ENCODE results near the gene SPTBN1.

Gene SPTBN1

DNA sequence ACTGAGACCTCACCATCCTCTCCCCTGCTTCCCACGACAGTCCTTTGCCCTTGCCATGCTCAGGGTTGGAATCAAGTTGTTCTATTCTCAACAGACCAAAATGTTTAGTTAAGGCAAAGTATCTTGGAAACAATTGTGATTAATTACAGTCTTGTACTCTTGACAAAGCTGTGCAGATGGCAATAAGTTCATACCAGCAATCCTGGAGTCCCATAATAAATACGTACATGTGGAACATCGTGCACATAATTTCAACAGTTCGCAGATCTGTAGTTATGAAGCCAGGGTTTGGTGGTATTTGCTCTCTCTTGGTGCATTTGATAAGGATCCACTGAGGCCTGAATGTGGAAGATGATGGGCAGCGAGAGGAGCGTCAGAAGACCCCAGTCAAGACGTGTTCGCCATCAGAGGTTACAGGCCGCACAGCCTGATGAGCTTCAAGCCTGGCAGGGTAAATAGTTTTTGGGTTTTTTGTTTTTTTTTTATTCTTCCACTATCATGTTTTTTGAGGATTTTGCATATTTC, 214.4 kb downstream of the SPTBN1 start:
- Histone ChIP-seq H3K27ac (ENCODE audit: low read depth, low read length, poor library complexity, severe bottlenecking) (no peak overlapping the region), H3K9ac (ENCODE audit: low read length) (no peak overlapping the region), H3K4me2 (ENCODE audit: low read length) (no peak overlapping the region), H3K9me2 (ENCODE audit: low read depth, low read length) (no peaks in the 10 kb centered on the region), H4K20me1 (ENCODE audit: insufficient read depth, low read length) (no peaks in the 10 kb centered on the region), H3K36me3 (ENCODE audit: insufficient read depth, low read length) (peaks cover 13% of the 10 kb centered on the region; the same call in 1 of the 2 replicates), H3F3A (ENCODE audit: insufficient read depth, low read length) (no peaks in the 10 kb centered on the region), H3K27me3 (ENCODE audit: insufficient read depth, low read length) (no peaks in the 10 kb centered on the region), H2AFZ (ENCODE audit: low read length) (no peak overlapping the region), H3K4me1 (ENCODE audit: insufficient read depth, low read length, severe bottlenecking) (peaks cover 19% of the 10 kb centered on the region), H3K4me3 (ENCODE audit: low read depth, low read length, poor library complexity, severe bottlenecking) (no peak overlapping the region), H3K79me2 (ENCODE audit: insufficient read depth, low read length) (no peaks in the 10 kb centered on the region), H3K9me3 (ENCODE audit: low read length) (no peaks in the 10 kb centered on the region)
- no peak for TF ChIP-seq EZH2 (IDR thresholded peaks at IDR 0.05; ENCODE audit: borderline replicate concordance, low read length)
- TF ChIP-seq, protein P1, sequence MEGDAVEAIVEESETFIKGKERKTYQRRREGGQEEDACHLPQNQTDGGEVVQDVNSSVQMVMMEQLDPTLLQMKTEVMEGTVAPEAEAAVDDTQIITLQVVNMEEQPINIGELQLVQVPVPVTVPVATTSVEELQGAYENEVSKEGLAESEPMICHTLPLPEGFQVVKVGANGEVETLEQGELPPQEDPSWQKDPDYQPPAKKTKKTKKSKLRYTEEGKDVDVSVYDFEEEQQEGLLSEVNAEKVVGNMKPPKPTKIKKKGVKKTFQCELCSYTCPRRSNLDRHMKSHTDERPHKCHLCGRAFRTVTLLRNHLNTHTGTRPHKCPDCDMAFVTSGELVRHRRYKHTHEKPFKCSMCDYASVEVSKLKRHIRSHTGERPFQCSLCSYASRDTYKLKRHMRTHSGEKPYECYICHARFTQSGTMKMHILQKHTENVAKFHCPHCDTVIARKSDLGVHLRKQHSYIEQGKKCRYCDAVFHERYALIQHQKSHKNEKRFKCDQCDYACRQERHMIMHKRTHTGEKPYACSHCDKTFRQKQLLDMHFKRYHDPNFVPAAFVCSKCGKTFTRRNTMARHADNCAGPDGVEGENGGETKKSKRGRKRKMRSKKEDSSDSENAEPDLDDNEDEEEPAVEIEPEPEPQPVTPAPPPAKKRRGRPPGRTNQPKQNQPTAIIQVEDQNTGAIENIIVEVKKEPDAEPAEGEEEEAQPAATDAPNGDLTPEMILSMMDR (IDR thresholded peaks at IDR 0.05; ENCODE audit: low read length) = no peak

DNA sequence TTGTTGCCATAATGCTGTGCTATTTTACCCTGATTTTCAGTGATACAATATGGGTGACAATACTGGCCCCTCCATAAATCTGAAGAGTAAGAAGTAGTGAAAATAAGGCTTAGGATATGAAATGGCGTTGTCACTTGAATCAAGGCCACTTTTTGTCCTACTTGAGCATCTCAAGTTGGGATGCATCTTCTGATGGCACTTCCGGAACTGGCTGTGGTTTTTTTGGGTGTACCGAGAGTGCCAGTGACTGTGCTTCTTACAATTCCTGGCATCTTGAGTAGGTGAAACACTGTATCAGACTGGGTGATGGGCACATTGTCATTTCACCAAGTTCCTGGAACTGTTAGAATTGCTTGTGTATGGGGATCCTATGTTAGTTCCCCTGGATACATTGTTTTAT, 214.9 kb downstream of the SPTBN1 start:
- no peak overlapping the region for H3K4me2 ChIP-seq (ENCODE audit: low read length)
- no peaks in the 10 kb centered on the region for H3F3A ChIP-seq (ENCODE audit: insufficient read depth, low read length)

DNA sequence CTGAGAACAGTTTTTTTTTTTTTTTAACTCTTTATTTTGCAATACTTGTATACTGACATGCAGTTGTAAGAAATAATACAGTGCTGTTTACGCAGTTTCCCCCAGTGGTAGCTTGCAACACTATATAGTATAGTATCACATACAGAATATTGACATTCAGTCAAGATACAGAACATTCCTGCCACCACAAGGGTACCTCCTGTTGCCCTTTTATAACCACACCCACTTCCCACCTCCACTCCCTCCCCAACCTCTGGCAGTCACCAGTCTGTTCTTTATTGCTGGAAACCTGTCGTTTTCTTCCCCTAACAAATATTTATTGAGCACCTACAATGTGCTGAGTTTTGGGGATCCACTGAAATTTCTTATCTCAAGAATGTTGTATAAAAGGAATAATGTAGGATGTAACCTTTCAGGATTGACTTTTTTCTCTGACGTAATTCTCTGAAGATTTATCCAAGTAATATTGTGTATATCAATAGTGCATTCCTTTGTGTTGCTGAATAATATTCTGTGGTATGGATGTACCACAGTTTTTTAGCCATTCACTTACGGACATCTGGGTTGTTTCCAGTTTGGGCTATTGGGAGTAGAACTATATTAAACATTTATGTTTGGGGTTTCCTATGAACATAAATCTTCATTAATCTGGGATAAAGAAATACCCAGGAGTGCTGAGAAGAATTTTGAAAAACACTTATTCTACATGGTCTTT, 215.9 kb downstream of the SPTBN1 start:
- peaks cover 13% of the 10 kb centered on the region; the same call in 1 of the 2 replicates for H3K36me3 ChIP-seq (ENCODE audit: insufficient read depth, low read length)
- no peak overlapping the region for H3K4me2 ChIP-seq (ENCODE audit: low read length)

More for the DNA sequence above, 214.9 kb downstream of the SPTBN1 start:
- Histone ChIP-seq H3K9ac (ENCODE audit: low read length) (no peak overlapping the region), H4K20me1 (ENCODE audit: insufficient read depth, low read length) (no peaks in the 10 kb centered on the region), H3K9me2 (ENCODE audit: low read depth, low read length) (no peaks in the 10 kb centered on the region), H3K4me1 (ENCODE audit: insufficient read depth, low read length, severe bottlenecking) (peaks cover 19% of the 10 kb centered on the region), H3K27ac (ENCODE audit: low read depth, low read length, poor library complexity, severe bottlenecking) (no peak overlapping the region), H3K4me3 (ENCODE audit: low read depth, low read length, poor library complexity, severe bottlenecking) (no peak overlapping the region), H3K9me3 (ENCODE audit: low read length) (no peaks in the 10 kb centered on the region), H2AFZ (ENCODE audit: low read length) (no peak overlapping the region), H3K27me3 (ENCODE audit: insufficient read depth, low read length) (no peaks in the 10 kb centered on the region), H3K36me3 (ENCODE audit: insufficient read depth, low read length) (peaks cover 13% of the 10 kb centered on the region; the same call in 1 of the 2 replicates), H3K79me2 (ENCODE audit: insufficient read depth, low read length) (no peaks in the 10 kb centered on the region)
- TF ChIP-seq, protein P1 (IDR thresholded peaks at IDR 0.05; ENCODE audit: low read length) = no peak
- TF ChIP-seq EZH2 (IDR thresholded peaks at IDR 0.05; ENCODE audit: borderline replicate concordance, low read length) = no peak

More for the DNA sequence above, 215.9 kb downstream of the SPTBN1 start:
- Histone ChIP-seq H3K4me3 (ENCODE audit: low read depth, low read length, poor library complexity, severe bottlenecking) (no peak overlapping the region), H2AFZ (ENCODE audit: low read length) (no peak overlapping the region), H4K20me1 (ENCODE audit: insufficient read depth, low read length) (no peaks in the 10 kb centered on the region), H3K9me2 (ENCODE audit: low read depth, low read length) (no peaks in the 10 kb centered on the region), H3K4me1 (ENCODE audit: insufficient read depth, low read length, severe bottlenecking) (peaks cover 19% of the 10 kb centered on the region), H3K79me2 (ENCODE audit: insufficient read depth, low read length) (no peaks in the 10 kb centered on the region), H3K27me3 (ENCODE audit: insufficient read depth, low read length) (no peaks in the 10 kb centered on the region), H3K27ac (ENCODE audit: low read depth, low read length, poor library complexity, severe bottlenecking) (peak overlapping the region; percentile 44), H3F3A (ENCODE audit: insufficient read depth, low read length) (no peaks in the 10 kb centered on the region), H3K9me3 (ENCODE audit: low read length) (no peaks in the 10 kb centered on the region), H3K9ac (ENCODE audit: low read length) (no peak overlapping the region)
- TF ChIP-seq, protein P1 (IDR thresholded peaks at IDR 0.05; ENCODE audit: low read length) = no peak
- TF ChIP-seq EZH2 (IDR thresholded peaks at IDR 0.05; ENCODE audit: borderline replicate concordance, low read length) = no peak

Data from OCI-LY1 (cell line).